Inferior parietal cortex (tissue), 1 donor: ENCODE data around the gene ELK3.

Experiments
- DNase-seq: peaks from one replicate; pipeline ENCODE4 v3.0.0-alpha.2; 2016; ENCODE audit errors: extremely low spot score

ELK3 gene

GRCh38 chr12:96212456-96213375 is 18.5 kb downstream of the ELK3 start:
- DNase-seq, result no peak

DNA sequence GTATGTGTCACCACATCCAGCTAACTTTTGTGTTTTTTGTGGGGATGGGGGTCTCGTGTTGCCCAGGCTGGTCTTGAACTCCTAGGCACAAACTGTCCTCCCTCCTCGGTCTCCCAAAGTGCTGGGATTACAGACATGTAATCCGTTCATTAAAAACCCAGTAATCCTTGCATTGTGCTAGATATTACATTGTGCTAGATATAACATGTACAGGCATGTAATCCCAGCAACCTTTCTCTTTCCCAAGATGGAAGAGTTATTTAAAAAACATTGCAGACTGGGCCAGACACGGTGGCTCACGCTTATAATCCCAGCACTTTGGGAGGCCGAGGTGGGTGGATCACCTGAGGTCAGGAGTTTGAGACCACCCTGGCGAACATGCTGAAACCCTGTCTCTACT is 19.7 kb downstream of the ELK3 start:
- DNase-seq, result no peak

DNA sequence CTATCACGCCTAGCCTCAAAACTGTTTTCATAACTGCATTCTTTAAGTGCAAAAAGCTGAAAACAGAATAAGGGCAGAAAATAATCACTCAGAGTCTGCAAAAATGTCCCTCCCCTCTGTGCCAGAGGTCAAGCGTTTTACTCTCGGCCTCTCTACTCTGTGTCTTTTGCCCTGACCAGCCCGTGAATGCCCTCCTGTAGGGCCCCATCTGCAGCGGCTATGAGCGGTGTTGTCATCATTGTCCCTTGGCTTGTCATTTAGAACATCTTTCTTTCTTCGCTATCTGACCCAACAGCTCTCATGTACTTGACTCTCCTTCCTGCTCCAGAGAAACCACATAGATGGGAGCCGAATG is 21.7 kb downstream of the ELK3 start:
- no peak for DNase-seq

DNA sequence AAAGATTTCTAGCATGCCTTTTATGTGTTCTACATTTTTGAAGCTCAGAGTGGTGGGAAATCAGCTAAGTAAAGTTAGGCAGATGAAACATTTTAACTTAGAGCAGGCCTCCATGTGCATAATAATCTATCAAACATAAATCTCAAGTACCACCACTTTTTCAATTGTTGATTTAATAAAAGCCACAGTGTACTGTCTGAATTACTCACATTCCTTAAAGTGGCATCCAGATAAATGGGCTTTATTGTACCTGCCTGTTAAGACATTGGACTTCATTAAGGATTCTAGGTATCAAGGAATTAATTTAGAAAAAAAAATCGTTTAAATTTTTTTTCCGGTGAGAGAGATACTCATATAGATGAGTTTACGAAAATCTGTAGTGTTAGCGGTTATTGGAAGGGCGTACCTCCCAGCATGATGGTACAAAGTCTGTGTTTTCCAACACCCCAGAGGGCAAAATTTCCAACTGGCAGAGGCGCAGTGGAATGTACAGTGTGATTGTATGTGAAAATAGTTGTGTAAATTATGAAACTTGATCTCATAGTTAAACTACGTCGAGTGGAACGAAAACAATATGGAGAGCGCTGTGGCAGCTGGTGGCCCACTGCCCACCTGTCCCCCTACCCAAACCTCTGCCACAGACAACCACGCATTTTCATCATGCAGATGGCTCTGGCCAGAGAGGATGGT is 25.0 kb downstream of the ELK3 start:
- no peak for DNase-seq

DNA sequence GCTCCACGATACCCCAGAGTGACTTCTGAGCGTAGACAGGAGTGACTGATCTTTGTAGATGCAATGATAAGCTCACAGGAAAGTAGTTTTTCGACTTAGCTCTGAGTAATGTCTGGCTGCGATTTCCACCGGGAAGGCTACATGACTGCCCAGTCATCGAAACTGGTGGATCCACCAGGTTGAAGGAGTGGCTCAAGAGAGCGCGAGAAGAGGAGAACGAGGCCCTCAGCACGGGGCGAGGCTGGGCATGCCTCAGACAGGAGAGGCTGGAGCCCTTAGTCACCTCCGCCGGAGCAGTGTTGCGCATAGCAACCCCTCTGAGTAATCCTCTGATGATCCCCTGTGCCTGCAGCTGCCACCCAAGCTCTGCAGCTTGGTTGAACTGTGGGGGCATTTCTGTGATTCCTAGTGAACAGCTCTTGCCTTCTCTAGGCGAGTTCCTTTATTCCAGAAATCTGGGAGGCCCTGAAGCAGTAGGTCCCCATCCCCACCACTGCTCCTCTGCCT is 25.6 kb downstream of the ELK3 start:
- no peak for DNase-seq

DNA sequence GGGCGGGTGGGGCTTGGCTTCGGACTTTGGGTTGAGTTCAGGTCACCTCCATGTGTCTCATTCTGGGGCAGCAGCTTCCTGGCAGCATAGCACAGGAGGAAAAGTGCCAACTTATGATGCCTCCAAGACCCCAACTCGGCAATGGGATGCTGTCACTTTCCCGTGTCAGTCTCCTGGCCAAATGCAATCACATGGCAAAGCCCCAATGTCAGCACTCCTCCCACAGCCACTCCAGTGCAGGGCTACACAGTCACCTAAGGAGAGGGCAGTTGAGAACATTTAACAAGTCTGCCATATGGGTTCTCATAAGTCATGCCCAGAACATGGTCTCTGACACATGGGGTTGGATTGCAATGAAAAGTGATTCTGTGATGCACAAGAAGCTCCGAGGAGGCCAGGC is 26.7 kb downstream of the ELK3 start:
- DNase-seq, result no peak

GRCh38 chr12:96221391-96221790 is 27.2 kb downstream of the ELK3 start:
- DNase-seq, result no peak

- no peak for DNase-seq
Measured at GRCh38 chr12:96223411-96224218, 29.4 kb downstream of the ELK3 start.

DNA sequence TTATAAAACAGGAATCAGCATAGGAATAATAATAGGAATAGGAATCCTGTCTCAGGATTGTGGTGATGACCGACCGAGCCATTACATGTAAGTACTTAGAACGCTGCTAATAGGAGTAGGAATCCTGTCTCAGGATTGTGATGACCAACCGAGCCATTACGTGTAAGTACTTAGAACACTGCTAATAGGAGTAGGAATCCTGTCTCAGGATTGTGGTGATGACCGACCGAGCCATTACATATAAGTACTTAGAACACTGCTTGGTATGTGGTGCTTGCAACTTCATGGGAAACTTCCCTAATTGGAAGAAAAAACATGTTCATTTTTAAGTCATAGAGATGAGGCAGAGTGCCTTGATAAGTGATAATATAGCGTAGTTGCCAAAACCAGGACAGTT is 30.0 kb downstream of the ELK3 start:
- DNase-seq, result no peak

- DNase-seq, result no peak
Measured at GRCh38 chr12:96225044-96225855, 31.1 kb downstream of the ELK3 start.

GRCh38 chr12:96225994-96226399 is 31.8 kb downstream of the ELK3 start:
- no peak for DNase-seq

GRCh38 chr12:96226401-96226800 is 32.2 kb downstream of the ELK3 start:
- DNase-seq, result no peak

GRCh38 chr12:96226801-96227348 is 32.7 kb downstream of the ELK3 start:
- no peak for DNase-seq

DNA sequence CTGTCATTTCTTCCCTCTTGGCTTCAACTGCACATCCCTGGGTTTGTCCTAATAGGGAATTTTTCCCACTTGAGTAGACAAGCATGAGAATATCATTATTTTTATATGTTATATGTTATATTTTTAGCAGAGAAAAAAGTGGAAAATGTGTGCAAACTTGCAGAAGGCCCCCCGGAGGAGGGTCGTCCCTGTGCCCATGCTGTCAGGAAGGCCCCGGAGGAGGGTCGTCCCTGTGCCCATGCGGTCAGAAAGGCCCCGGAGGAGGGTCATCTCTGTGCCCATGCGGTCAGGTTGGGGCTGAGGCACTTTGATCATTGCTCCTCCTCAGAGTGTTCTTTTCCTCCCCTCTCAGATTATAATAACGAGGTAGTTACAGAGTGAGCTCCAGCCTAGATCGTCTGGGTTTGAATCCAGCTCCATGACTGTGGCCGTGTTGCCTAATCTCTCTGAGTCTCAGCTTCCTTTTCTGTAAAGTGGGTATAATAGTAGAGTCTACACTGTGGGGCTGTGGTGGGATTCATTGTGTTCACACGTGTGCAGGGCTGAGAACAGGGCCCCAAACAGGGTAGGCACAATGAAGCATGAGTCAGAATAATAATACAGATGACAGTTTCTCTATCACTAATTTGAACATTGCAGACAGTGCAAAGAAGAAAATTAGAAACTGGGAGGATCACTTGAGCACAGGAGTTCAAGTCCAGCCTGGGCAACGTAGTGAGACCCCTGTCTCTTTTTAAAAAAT is 33.4 kb downstream of the ELK3 start:
- DNase-seq, result no peak

- DNase-seq, result no peak
Measured at GRCh38 chr12:96228566-96229248, 34.5 kb downstream of the ELK3 start.

- no peak for DNase-seq
Measured at GRCh38 chr12:96230646-96231045, 36.5 kb downstream of the ELK3 start.

GRCh38 chr12:96233168-96233567 is 39.0 kb downstream of the ELK3 start:
- no peak for DNase-seq

DNA sequence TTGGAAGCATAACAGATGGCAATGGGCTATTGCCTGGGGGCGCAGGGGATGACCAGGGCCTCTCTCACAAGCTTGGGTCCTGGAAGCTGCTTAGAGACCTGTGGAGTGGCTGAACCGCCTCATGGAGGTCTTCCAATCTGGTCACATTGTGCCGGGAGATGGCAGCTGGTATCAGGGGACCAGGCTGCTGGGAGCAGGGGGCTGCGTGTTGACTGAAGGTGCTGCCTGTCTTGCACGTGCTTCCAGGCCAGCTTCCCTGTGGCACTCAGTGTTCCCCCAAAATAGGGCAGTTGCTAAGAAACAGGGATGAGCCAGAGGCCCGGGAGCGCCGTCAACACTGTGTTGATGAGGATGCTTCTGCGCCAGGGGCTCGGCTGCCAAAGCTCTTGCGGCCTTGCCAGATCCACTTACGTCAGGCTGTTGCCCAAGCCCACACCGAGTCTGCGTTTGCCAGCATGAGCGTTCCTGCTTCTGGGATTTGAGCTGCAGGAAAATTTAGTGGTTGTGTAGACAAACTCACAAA is 39.8 kb downstream of the ELK3 start:
- DNase-seq, result peak; percentile 91
